ENCODE data around the gene C5orf63.
"Not testable (repeated sequence)": the region's sequence is repeated elsewhere in the genome, so short reads cannot be mapped to it uniquely, and the experiment has no call there.

Gene C5orf63

DNA sequence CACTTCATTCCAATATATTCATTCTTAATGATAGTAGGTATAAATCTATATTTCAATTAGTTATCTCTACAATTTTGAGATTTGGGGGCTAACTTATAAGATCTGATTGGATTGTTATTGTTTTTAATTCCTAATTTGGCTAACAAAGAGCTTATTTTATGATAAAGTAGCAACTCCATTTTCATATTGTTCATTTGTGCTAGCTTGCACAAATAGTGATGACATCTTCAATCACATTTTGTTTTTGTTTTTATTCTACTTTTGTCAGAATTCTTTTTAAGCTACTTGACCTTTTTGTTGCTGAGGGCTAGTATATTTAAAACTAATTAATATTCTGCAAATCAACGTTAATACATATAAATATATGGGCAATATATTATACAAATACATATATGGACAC is 65.8 kb downstream of the C5orf63 start:
- H3K27ac ChIP-seq (ENCODE audit: low read depth, low read length): no peak overlapping the region
- no peak overlapping the region for H3K4me3 ChIP-seq (ENCODE audit: low read depth, low read length)
- H3K4me1 ChIP-seq (ENCODE audit: control insufficient read depth, insufficient read depth, low read length): peaks cover under 1% of the 10 kb centered on the region; the same call in 1 of the 2 replicates
- no peaks in the 10 kb centered on the region for H3K9me3 ChIP-seq (ENCODE audit: control insufficient read depth, insufficient read depth, low read length)
- no peak overlapping the region for H3K9ac ChIP-seq (ENCODE audit: low read depth, low read length)
- no peaks in the 10 kb centered on the region for H3K36me3 ChIP-seq (ENCODE audit: control insufficient read depth, insufficient read depth, low read length)
- no peaks in the 10 kb centered on the region for H3K27me3 ChIP-seq (ENCODE audit: control insufficient read depth, insufficient read depth, low read length)

- H3K27me3 ChIP-seq (ENCODE audit: control insufficient read depth, insufficient read depth, low read length): no peaks in the 10 kb centered on the region
- no peak overlapping the region for H3K4me3 ChIP-seq (ENCODE audit: low read depth, low read length)
- no peak overlapping the region for H3K9ac ChIP-seq (ENCODE audit: low read depth, low read length)
- H3K27ac ChIP-seq (ENCODE audit: low read depth, low read length): no peak overlapping the region
- H3K36me3 ChIP-seq (ENCODE audit: control insufficient read depth, insufficient read depth, low read length): no peaks in the 10 kb centered on the region
- H3K4me1 ChIP-seq (ENCODE audit: control insufficient read depth, insufficient read depth, low read length): peaks cover 3% of the 10 kb centered on the region; the same call in 1 of the 2 replicates
- no peaks in the 10 kb centered on the region for H3K9me3 ChIP-seq (ENCODE audit: control insufficient read depth, insufficient read depth, low read length)
These were observed 66.6 kb downstream of the C5orf63 start for GRCh38 chr5:127006744-127007143.

- not testable (repeated sequence) for H3K27me3 ChIP-seq (ENCODE audit: control insufficient read depth, insufficient read depth, low read length); H3K27ac ChIP-seq (ENCODE audit: low read depth, low read length); H3K4me3 ChIP-seq (ENCODE audit: low read depth, low read length); H3K36me3 ChIP-seq (ENCODE audit: control insufficient read depth, insufficient read depth, low read length); H3K9me3 ChIP-seq (ENCODE audit: control insufficient read depth, insufficient read depth, low read length); H3K9ac ChIP-seq (ENCODE audit: low read depth, low read length); H3K4me1 ChIP-seq (ENCODE audit: control insufficient read depth, insufficient read depth, low read length)
These were observed 68.0 kb downstream of the C5orf63 start for GRCh38 chr5:127005282-127005681.

DNA sequence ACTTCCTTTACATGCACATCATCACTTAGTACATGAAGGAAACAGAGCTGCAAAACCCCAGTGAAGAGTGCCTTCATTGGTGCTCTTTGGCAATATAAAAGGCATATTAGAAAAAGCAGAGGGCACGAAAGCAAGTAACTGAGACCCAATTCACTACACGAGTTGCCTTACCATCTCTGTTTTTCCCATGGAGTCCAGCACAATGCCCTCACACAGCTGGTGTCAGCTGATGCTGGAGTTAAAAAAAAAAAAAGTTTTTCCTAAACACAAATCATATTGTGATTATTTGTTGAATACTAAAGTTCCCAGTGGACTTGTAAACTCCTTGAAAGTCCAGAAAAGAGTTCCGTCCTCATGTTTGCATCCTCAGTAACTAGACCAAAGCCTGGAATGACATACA is 68.6 kb downstream of the C5orf63 start:
- H3K4me3 ChIP-seq (ENCODE audit: low read depth, low read length): no peak overlapping the region
- no peaks in the 10 kb centered on the region for H3K27me3 ChIP-seq (ENCODE audit: control insufficient read depth, insufficient read depth, low read length)
- no peaks in the 10 kb centered on the region for H3K9me3 ChIP-seq (ENCODE audit: control insufficient read depth, insufficient read depth, low read length)
- H3K36me3 ChIP-seq (ENCODE audit: control insufficient read depth, insufficient read depth, low read length): no peaks in the 10 kb centered on the region
- H3K9ac ChIP-seq (ENCODE audit: low read depth, low read length): no peak overlapping the region
- H3K27ac ChIP-seq (ENCODE audit: low read depth, low read length): no peak overlapping the region
- H3K4me1 ChIP-seq (ENCODE audit: control insufficient read depth, insufficient read depth, low read length): peaks cover 3% of the 10 kb centered on the region; the same call in 1 of the 2 replicates

GRCh38 chr5:127003798-127004495 is 69.4 kb downstream of the C5orf63 start:
- Histone ChIP-seq H3K27ac (ENCODE audit: low read depth, low read length) (no peak overlapping the region), H3K4me1 (ENCODE audit: control insufficient read depth, insufficient read depth, low read length) (peaks cover 3% of the 10 kb centered on the region; the same call in 1 of the 2 replicates), H3K27me3 (ENCODE audit: control insufficient read depth, insufficient read depth, low read length) (no peaks in the 10 kb centered on the region), H3K4me3 (ENCODE audit: low read depth, low read length) (no peak overlapping the region), H3K9ac (ENCODE audit: low read depth, low read length) (no peak overlapping the region), H3K36me3 (ENCODE audit: control insufficient read depth, insufficient read depth, low read length) (no peaks in the 10 kb centered on the region), H3K9me3 (ENCODE audit: control insufficient read depth, insufficient read depth, low read length) (no peaks in the 10 kb centered on the region)

- no peak overlapping the region for H3K4me3 ChIP-seq (ENCODE audit: low read depth, low read length)
- H3K4me1 ChIP-seq (ENCODE audit: control insufficient read depth, insufficient read depth, low read length): peaks cover 3% of the 10 kb centered on the region; the same call in 1 of the 2 replicates
- no peaks in the 10 kb centered on the region for H3K36me3 ChIP-seq (ENCODE audit: control insufficient read depth, insufficient read depth, low read length)
- no peaks in the 10 kb centered on the region for H3K9me3 ChIP-seq (ENCODE audit: control insufficient read depth, insufficient read depth, low read length)
- H3K27ac ChIP-seq (ENCODE audit: low read depth, low read length): no peak overlapping the region
- H3K27me3 ChIP-seq (ENCODE audit: control insufficient read depth, insufficient read depth, low read length): no peaks in the 10 kb centered on the region
- no peak overlapping the region for H3K9ac ChIP-seq (ENCODE audit: low read depth, low read length)
These were observed 70.9 kb downstream of the C5orf63 start for GRCh38 chr5:127002390-127002789.

DNA sequence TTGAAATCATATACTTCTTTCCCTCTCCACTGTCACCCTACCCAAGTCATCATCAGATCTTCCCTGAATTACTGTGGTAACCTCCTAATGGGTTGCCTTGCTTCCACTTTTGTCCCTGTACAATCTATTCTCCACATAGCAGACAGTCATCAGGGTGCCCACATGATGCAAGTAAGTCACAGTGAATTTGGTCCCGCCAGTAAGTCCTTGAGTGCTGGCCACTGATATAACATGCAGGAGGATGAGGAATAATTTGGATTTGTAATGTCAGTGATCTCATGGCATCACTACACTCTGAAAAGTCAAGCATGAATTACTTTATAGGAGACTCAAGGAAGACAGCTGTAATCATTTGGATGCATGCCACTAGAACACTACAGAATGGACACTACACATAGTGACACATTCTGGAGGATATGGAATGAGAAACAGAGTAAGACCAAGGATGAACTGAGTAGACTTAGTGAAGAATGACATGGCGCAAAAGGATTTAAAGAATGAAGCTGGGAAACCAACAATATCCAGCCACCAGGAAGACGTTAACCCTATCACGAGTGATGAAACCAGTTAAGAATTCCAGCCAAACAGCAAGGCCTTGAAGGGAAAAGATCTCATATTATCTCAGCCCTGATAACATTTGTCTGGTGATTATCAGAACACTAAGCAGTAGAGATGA is 71.5 kb downstream of the C5orf63 start:
- Histone ChIP-seq H3K27me3 (ENCODE audit: control insufficient read depth, insufficient read depth, low read length) (no peaks in the 10 kb centered on the region), H3K27ac (ENCODE audit: low read depth, low read length) (no peak overlapping the region), H3K9me3 (ENCODE audit: control insufficient read depth, insufficient read depth, low read length) (no peaks in the 10 kb centered on the region), H3K4me3 (ENCODE audit: low read depth, low read length) (no peak overlapping the region), H3K4me1 (ENCODE audit: control insufficient read depth, insufficient read depth, low read length) (peaks cover 3% of the 10 kb centered on the region; the same call in 1 of the 2 replicates), H3K36me3 (ENCODE audit: control insufficient read depth, insufficient read depth, low read length) (no peaks in the 10 kb centered on the region), H3K9ac (ENCODE audit: low read depth, low read length) (no peak overlapping the region)

Measured in HUES48 (cell line).